HG03457 (cell line): ENCODE results near the gene OR4K15.
"Not testable (repeated sequence)": the region's sequence is repeated elsewhere in the genome, so short reads cannot be mapped to it uniquely, and the experiment has no call there.

Experiments used
- ATAC-seq: cut with Tn5 transposase; IDR thresholded peaks from one replicate; pipeline ENCODE4 v1.9.1; 2021; ENCODE audit warnings: moderate number of reproducible peaks; ENCODE audit not compliant: unreplicated experiment

The OR4K15 gene, protein sequence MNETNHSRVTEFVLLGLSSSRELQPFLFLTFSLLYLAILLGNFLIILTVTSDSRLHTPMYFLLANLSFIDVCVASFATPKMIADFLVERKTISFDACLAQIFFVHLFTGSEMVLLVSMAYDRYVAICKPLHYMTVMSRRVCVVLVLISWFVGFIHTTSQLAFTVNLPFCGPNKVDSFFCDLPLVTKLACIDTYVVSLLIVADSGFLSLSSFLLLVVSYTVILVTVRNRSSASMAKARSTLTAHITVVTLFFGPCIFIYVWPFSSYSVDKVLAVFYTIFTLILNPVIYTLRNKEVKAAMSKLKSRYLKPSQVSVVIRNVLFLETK

DNA sequence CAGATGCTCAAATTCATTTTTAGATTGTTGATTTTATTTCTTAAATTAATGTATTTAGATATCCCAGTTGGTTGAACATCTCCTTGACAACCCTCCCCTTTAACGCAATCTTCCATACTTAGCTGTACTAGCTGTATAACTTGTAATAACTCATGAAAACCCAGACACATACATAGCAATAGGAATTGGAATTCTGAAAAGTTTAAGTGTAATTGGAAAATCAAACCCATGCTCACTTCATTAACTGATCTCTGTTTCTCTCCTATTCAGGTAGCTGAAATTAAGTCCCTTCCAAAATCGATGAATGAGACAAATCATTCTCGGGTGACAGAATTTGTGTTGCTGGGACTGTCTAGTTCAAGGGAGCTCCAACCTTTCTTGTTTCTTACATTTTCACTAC is at the start of gene OR4K15:
TSS of gene OR4K15 (plus strand) at position 301 of the 400 bp plus-strand sequence. CDS start at position 301, 0 bp downstream.
- no peak for ATAC-seq

DNA sequence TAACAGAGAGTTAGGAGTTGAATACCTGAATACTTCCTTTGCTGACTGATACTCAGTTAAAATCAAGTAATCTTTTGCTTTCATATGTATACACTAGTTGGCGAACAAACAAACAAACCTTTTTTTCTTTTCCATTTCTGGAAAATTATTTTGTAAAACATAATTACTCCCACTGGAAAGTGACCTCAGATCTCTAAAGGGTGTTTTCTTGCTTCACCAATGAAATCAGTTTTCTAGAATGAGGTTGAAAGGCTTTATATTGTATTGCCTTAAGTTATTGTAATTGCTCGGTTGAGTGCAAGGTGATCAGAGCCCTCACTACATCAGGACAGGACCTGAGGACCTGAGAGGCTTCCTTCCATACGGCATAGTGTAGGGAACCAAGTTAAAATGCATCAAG is 44.8 kb upstream of the OR4K15 start, which contains the start of gene OR4K1:
TSS of gene OR4K1 (plus strand) at position 301 of the 400 bp plus-strand sequence. CDS start 4,750 bp downstream, outside the sequence.
- ATAC-seq, result no peak

DNA sequence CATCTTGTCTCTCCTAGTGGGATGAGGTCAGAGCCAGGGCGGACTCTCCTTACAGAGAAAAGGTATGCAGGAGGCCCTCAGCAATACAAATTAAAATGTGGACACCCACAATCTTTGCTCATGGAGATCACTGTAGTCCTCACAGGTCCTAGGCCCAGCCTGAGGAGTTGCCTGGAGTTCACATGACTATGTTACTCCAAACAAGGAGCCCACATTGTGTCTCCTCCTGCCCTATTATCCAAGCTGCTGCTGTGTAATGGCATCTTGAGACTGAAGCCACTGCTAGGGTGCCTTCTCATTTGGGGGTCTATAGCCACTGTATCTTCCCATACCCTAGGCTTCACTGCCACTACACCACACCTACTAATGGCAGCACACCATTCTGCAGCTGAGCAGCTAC is 33.7 kb upstream of the OR4K15 start:
- no peak for ATAC-seq

DNA sequence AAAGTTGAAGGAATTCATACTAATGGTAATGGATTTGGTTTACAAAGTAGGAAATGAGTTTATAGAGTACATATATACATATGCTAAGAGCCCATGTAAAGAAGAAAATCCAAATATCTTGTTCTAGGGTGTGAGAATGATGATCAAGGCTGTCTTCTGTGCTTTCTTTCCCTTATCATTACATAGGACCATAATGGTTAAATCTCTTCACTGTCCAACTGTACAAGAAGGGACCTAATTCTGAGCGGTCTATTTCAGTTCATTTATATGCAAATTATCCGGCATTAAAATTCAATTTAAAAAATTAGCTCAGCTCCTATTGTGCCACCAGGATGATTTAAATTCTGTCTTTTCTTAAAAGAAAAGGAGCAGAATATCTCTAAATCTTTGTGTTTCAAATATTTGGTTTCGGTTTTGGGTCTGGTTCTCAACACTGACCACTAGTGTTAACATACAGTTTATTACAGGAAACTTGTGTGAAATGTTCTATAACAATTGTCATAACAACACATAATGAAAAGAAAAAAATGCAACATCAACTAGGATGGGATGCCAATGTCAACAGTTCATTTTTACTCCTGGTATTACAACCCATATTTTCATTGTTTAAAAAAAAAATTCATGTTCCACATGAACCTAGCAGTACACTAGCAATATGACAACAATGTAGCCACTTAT is 27.8 kb upstream of the OR4K15 start:
- no peak for ATAC-seq

DNA sequence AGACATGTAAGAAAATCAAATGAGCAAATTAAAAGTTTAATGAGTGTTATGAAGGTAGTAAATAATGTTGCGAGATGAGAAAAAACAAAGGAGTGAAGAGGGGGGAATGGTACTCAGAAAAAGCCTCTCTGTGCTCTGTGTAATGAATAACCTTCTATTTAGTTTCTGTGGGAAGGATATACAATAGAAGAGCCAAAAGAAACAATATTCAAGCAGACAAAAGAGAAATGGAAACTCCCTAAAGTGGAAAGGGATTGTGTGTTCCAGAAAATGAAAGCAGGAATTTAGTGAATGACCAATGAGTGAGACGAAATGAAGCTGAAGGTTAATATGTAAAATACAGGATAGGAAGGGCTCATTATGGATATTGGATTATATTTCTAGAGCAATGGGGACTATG is 26.2 kb upstream of the OR4K15 start:
- ATAC-seq, result no peak

DNA sequence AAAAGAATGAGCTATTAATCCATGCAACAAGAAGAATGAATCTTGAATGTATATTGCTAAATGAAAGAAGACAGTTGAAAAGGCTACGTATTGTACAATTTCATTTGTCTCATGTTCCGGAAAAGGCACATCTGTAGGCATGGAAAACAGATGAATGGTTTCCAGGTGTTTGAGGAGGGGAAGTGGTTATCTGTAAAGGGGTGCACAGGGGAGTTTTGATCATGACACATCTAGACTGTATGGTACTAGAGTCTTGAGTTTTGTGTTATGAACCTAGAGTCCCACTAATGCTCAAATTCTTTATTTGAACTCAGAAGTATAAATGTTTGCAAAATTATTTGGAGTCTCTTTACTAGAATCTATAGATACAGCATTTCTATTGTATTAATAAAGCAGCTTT is 5.7 kb upstream of the OR4K15 start:
- not testable (repeated sequence) for ATAC-seq

DNA sequence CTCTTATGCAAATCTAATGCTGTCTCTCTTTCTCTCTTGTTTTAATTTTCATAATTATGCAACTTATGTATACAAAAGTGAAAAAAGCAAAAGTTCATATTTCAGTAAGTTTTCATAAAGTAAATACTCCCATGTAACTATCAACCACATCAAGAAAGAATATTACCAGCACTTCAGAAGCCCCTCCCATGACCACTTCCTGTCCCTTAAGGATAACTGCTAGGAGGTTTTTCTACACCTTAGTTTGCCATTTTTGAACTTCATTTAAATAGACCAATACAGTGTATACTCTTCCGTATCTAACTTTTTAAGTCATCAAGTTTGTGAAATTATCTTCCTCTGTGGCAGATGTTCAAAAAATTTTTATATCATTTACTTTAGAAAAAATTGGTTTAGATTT is 547 bp upstream of the OR4K15 start:
- ATAC-seq, result no peak

DNA sequence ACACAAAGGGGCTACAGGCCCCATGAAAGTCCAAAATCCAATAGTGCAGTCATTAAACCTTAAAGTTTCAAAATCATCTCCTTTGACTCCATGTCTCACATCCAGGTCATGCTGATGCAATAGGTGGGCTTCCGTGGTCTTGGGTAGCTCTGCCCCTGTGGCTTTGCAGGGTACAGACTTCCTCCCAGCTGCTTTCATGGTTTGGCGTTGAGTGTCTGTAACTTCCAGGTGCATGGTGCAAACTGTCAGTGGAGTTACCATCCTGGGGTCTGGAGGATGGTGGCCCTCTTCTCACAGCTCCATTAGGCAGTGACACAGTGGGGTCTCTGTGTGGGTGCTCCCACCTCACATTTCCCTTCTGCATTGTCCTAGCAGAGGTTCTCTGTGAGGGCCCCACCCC is 18.0 kb downstream of the OR4K15 start:
- ATAC-seq, result no peak

DNA sequence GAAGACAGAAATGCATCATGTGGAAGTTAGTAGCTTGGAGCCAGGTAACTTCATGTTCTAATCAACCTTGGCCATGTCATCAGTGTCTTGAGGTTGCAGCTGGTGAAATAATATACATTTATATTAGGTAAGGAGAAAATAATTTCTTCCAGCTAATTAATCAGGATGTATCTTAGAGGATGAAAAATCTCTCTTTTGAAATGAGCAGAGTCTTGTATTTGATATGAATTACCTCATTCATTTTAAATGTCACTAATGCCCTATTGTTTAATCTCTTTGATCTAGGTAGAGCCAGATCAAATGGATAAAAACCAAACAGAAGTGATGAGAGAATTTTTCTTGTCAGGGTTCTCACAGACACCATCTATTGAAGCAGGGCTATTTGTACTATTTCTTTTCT is 26.5 kb downstream of the OR4K15 start, which contains the start of gene OR4Q2:
TSS of gene OR4Q2 (plus strand) at position 301 of the 400 bp plus-strand sequence.
- no peak for ATAC-seq

DNA sequence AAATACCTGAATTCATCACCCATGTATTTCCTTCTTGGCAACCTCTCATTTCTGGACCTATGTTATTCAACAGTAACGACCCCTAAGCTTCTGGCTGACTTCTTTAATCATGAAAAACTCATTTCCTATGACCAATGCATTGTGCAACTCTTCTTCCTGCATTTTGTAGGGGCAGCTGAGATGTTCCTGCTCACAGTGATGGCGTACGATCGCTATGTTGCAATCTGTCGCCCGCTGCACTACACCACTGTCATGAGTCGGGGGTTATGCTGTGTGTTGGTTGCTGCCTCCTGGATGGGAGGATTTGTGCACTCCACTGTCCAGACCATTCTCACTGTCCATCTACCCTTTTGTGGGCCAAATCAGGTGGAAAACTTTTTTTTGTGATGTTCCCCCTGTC is 26.9 kb downstream of the OR4K15 start:
- ATAC-seq, result no peak

DNA sequence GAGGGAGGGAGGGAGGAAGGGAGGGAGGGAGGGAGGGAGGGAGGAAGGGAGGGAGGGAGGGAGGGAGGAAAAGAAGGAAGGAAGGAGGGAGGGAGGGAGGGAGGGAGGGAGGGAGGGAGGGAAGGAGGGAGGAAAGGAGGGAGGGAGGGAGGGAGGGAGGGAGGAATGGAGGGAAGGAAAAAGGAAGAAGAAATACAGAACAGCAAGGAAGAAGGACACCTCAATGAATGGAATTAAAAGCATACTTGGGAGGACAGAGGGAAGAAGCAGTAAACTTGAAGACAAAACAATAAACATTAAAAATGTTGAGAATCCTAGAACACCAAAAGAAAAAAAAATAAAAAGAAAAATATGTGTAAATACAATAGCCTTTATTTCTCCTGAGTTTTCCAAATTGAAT is 32.8 kb downstream of the OR4K15 start:
- ATAC-seq, result no peak

DNA sequence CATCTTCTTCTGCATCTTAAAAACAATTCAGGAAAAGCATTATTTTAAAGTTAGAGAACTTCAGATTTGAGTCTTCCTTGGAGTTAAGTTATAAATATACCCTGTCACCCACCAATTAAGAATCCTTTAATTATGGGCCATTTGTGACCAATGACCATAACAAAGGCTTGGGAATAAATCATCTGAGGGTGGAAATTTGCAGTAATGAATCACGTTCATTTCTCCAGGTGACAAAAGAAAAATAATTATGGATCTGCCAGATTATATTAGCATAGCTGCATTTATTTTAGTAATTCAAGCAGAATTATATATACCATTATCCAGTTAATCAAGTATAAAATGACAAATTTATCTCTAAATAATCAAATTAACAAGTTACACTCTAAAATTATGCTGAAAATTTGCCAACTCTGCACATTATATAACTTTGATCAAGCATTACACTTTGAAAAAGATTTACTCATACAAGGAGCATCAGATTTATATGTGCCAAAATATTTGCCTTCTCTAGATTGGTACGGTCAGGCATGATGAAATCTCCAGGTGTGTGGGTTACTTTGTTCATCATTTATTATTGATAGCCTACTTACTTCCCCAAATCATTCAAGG is 44.0 kb downstream of the OR4K15 start, which contains the start of gene OR4K14:
TSS of gene OR4K14 (minus strand) at position 51 of the 609 bp plus-strand sequence. CDS start 4,114 bp downstream, outside the sequence.
- ATAC-seq, result no peak
